Measurements from ENCODE around the gene SLC35E2B. TPM values are rescaled to one million over a fixed set of nuclear protein-coding genes. Genes with fewer than 3 reads are reported as not detected.
"Not testable (repeated sequence)": the region's sequence is repeated elsewhere in the genome, so short reads cannot be mapped to it uniquely, and the experiment has no call there.

The SLC35E2B gene
- total RNA-seq, 1 donor from 2014 or later = 61.6 TPM

- not testable (repeated sequence) for DNase-seq
Measured at GRCh38 chr1:1674806-1675205, 17.8 kb downstream of the SLC35E2B start.

- no peak for DNase-seq
Measured at GRCh38 chr1:1672181-1672965, 20.2 kb downstream of the SLC35E2B start.

- DNase-seq = no peak
Measured at GRCh38 chr1:1671365-1672119, 21.1 kb downstream of the SLC35E2B start.

GRCh38 chr1:1670866-1671265 lies 21.7 kb downstream of the SLC35E2B start:
- no peak for DNase-seq

GRCh38 chr1:1669468-1670440 lies 22.8 kb downstream of the SLC35E2B start:
- DNase-seq = no peak

- DNase-seq = no peak
Measured at GRCh38 chr1:1666526-1666925, 26.1 kb downstream of the SLC35E2B start.

GRCh38 chr1:1665815-1666251 lies 26.8 kb downstream of the SLC35E2B start:
- no peak for DNase-seq

- DNase-seq = no peak
Measured at GRCh38 chr1:1664941-1665814, 27.4 kb downstream of the SLC35E2B start.

- DNase-seq = not testable (repeated sequence)
Measured at GRCh38 chr1:1664318-1664717, 28.3 kb downstream of the SLC35E2B start.

GRCh38 chr1:1662830-1663560 lies 29.6 kb downstream of the SLC35E2B start:
- not testable (repeated sequence) for DNase-seq

- DNase-seq = not testable (repeated sequence)
Measured at GRCh38 chr1:1662392-1662791, 30.2 kb downstream of the SLC35E2B start.

- DNase-seq = peak; percentile 92
Measured at GRCh38 chr1:1658583-1659549, 33.7 kb downstream of the SLC35E2B start, which contains the start of gene CDK11B. TSS of gene CDK11B (minus strand) at chr1:1659004. CDS start at chr1:1657485, 1,519 bp downstream.

- DNase-seq = not testable (repeated sequence)
Measured at GRCh38 chr1:1648265-1648664, 44.3 kb downstream of the SLC35E2B start.

GRCh38 chr1:1647567-1648241 lies 44.9 kb downstream of the SLC35E2B start:
- DNase-seq = not testable (repeated sequence)

- DNase-seq = not testable (repeated sequence)
Measured at GRCh38 chr1:1646326-1646725, 46.3 kb downstream of the SLC35E2B start.

- not testable (repeated sequence) for DNase-seq
Measured at GRCh38 chr1:1640711-1641461, 51.7 kb downstream of the SLC35E2B start.

- not testable (repeated sequence) for DNase-seq
Measured at GRCh38 chr1:1640081-1640480, 52.5 kb downstream of the SLC35E2B start.

GRCh38 chr1:1639368-1639767 lies 53.2 kb downstream of the SLC35E2B start:
- DNase-seq = not testable (repeated sequence)
